Retina (tissue), 1 donor: ENCODE measurements around the gene PLAU.

Experiments
- DNase-seq: peaks from one replicate; pipeline ENCODE4 v3.0.0-alpha.2; 2016

PLAU gene

GRCh38 chr10:73910764-73911552 is at the start of gene PLAU:
Gene PLAU, plus strand, starts transcription at chr10:73911132. Its CDS starts 424 bp downstream, at chr10:73911556.
- DNase-seq, result peak; percentile 77

DNA sequence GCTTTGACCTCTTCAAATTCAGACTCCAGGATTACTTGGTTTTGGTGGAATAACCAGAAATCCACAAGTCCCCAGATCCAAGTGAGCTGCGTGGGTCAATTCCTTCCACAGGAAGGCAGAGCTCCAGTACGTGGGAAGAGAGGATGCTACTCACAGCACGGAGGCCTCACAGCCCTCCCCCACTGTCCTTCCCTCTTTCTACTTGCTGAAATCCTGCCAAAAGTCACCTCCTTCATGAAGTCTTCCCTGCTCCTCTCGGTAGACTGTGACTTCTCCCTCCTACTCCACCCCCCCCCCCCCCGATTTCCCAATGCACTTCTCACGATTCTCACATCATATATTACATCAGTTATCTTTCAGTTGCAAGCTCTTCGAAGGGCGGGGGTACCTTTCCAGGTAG is 48.9 kb upstream of the PLAU start:
- DNase-seq, result no peak

DNA sequence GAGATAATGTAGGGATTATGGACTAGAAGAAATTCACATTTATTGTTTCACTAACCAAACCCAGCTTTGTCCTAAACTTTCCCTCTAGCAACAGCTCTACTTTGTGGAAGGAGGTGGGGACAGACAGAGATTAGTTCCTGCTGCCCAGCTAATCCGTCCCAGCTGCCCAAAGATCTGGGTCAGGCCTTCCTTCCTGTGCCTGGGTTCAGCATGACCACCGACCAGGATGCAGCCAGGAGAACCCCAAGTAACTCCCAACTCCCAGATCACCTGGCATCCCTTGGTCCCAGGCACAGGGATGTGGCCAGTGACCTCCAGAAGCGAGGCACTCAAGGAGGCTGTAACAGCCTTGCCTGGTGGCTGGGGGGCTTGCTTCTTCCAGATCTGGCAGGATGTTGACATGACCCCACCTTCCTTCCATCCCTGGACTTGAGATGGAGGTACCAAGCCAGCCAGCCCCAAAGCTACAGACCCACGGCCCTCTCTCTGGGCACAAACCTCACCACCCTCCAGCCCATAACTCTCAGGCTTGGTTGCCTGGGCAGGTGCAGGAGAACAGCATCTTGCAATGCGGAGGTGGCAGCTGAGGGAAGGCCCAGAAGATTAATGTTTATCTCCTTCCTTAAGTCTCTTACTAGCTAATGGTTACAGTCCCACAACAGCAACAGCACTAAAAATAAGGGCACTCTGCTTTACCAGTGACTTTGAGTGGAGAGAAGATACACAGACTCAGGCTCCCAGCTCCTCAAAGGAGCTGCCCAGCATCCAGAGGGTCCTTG is 47.7 kb upstream of the PLAU start:
- DNase-seq, result no peak

DNA sequence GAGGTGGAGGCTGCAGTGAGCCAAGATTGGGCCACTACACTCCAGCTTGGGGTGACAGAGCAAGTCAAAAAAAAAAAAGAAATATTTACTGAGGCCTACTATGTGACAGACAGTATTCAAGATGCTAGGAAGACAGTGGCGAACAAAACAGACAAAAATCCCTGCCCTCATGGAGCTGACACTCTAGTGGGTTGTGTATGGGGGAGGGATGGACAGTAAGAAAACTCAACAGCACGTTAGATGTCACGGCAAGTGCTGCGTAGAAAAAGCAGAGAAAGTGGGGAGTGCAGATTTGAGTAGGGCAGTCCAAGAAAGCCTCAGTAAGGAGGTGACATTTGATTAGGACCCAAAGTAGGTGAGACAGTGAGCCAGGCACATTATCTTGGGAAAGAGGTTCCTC is 46.7 kb upstream of the PLAU start:
- DNase-seq, result no peak

DNA sequence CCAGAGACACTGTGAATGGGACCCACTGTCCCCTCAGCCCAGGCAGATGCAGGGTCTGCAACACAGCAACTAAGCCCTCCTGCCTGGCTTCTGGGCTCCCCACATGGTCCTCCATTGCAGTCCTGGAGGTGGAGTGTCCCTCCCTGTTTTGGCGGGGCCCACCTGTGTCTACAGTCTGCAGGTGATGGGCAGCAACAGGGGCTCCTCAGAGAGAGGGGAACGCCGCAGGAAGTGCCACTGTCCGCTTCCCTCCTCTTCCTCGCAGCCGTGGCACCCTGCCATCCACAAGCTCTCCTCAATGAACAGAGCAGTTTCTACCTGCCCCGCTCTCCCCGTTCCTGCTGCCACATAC is 45.8 kb upstream of the PLAU start:
- no peak for DNase-seq

GRCh38 chr10:73865459-73866442 is 45.2 kb upstream of the PLAU start:
- DNase-seq, result no peak

GRCh38 chr10:73866621-73867020 is 44.3 kb upstream of the PLAU start:
- DNase-seq, result no peak

- DNase-seq, result no peak
Measured at GRCh38 chr10:73867126-73867807, 43.7 kb upstream of the PLAU start.

- DNase-seq, result no peak
Measured at GRCh38 chr10:73867871-73868631, 42.9 kb upstream of the PLAU start.

GRCh38 chr10:73868655-73869195 is 42.2 kb upstream of the PLAU start:
- no peak for DNase-seq

DNA sequence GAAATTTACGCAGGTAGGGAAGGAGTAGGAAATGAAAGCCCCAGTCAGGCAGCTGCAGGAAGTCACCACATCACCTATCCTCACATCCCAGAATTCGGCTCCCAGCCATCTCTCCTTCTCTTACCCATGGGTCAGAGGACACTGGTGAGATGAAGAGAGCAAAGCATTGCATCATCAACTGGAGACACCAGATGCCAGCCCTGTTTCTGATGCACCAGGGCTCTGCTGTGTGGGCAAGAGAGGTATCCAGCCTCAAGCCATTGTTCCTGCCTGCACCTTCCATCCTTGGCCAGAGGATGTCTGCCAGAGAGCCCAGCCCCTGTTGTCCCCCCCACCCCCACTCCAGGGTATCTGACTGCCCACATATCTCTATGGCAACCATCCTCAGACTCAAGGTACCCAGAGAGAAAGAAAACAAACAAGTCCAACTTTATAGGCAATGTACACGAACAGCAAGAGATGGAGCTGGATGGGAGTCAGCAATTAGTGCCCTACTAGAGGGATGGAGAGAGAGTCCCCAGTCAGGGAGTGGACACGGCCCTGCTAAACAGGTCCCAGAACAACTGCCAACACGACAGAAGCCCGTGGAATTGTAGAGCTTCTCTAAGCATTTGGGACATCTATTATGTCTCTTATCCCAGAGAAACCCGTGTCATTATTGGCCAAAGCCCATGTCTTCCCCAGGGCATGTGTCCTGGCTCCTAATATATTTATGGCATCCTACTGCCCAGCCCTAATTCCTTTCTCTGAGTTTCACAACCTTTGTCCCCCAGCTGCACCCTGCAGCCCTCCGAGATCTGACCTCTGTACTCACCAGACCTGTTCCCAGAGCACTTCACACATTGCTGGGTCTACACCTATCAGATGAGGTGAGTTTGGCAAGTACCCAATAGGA is 39.4 kb upstream of the PLAU start:
- DNase-seq, result no peak

GRCh38 chr10:73872190-73872710 is 38.7 kb upstream of the PLAU start:
- DNase-seq, result no peak

DNA sequence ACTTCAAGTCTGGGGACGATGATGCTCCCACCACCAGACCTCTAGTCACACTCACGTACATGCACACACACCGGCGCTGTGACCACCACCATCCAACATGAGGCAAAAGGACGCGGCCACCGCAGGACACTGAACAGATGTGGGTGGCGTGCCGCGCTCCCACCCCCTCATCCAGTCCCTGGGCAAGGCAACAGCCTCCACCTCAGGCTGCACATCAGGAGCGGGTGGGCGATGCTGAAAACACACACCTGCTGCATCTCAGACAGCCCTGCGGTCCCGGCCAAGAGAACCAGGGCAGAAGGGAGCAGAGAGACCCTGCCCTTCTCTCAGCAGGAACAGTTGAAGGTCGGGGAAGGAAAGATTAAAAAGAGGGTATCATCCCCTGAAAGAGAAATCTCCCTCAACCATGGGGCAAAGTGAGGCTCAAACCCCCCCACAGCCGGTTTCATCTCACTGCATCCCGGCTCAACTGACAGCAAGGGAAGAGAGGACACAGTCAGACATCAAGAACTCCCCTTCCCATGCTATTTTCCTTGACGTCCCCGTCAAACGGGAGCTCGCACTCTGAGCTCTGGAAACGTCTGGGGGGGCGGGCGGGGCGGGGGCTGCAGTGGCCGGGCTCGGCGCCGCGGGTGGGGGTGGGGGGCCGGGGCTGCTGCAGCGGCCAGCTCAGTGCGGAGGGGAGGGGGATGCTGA is 37.6 kb upstream of the PLAU start:
- peak; percentile 50 for DNase-seq

GRCh38 chr10:73873838-73874215 is 37.1 kb upstream of the PLAU start:
- no peak for DNase-seq

GRCh38 chr10:73874267-73875138 is 36.4 kb upstream of the PLAU start, which contains the start of gene CAMK2G:
Gene CAMK2G, minus strand, starts transcription at chr10:73874555. Its CDS starts 94 bp downstream, at chr10:73874461.
- peak; percentile 77 for DNase-seq

DNA sequence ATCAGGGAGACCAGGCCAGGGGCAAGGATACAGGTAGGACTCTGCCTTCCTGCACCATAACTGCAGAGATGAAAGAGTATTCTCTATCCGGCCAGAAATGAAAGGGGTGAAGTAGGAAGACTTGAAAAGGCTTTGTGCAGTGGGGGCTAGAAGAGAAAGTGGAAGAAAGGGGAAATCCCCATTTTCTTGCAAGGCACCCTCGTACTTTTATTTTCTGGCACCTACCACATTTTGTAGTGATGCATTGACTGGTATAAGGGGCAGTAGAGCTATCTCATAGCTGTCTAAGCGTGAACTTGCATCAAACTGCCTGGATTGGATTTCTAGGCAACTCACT is 35.8 kb upstream of the PLAU start:
- DNase-seq, result no peak

DNA sequence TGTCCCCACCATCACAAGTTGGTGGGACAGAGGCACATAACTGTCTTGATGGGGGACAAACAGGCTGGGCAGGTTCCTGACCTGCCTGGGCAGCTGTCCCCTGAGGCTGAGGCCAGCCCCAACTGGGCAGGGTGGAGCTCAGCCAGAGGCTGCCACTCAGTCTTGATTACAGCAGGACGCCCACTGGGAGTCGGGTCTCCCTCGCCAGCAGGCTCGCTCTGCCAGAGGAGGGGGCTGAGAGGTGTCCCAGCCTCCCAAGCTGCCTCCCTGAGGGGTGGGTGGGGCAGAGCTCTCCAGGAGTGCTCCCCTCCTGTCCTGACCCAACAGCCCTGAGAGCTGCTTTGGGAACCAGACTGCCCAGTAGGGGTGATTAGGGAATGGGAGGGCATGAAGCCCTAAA is 34.8 kb upstream of the PLAU start:
- DNase-seq, result no peak

- DNase-seq, result no peak
Measured at GRCh38 chr10:73876566-73876965, 34.4 kb upstream of the PLAU start.
